ENCODE data around the gene ZNF407. TPM values are rescaled to one million over a fixed set of nuclear protein-coding genes. Genes with fewer than 3 reads are reported as not detected.

Gene ZNF407
- total RNA-seq, 1 donor from 2014 or later: 26.7 TPM

- H3K4me1 Mint-ChIP-seq: no peaks in the 10 kb centered on the region
- ChIA-PET POLR2A (no interaction called here), CTCF (no interaction called here)
- ATAC-seq (ENCODE audit: low read depth) (no peak), DNase-seq (no peak)
- intact Hi-C loops (cut with micrococcal nuclease): no loop called here
- H3K27ac Mint-ChIP-seq: no peak overlapping the region
- no peaks in the 10 kb centered on the region for H3K27me3 Mint-ChIP-seq
- H3K4me3 Mint-ChIP-seq: no peak overlapping the region
- H3K36me3 Mint-ChIP-seq (ENCODE audit: low read depth): peaks cover 6% of the 10 kb centered on the region
- H3K9me3 Mint-ChIP-seq: no peaks in the 10 kb centered on the region
- no peak for TF ChIP-seq CTCF (IDR thresholded peaks at IDR 0.05)
These were observed 438.3 kb downstream of the ZNF407 start for GRCh38 chr18:75035928-75036327.

GRCh38 chr18:75036917-75037688 is 439.4 kb downstream of the ZNF407 start:
- CTCF ChIA-PET: no interaction called here

GRCh38 chr18:75037689-75037955 is 440.0 kb downstream of the ZNF407 start:
- Mint-ChIP-seq H3K27ac (no peak overlapping the region), H3K4me3 (no peak overlapping the region), H3K4me1 (no peaks in the 10 kb centered on the region), H3K9me3 (no peaks in the 10 kb centered on the region), H3K36me3 (ENCODE audit: low read depth) (peaks cover 8% of the 10 kb centered on the region), H3K27me3 (no peaks in the 10 kb centered on the region)
- DNase-seq: no peak
- intact Hi-C loops (cut with micrococcal nuclease): no loop called here
- no peak for ATAC-seq (ENCODE audit: low read depth)
- CTCF ChIA-PET: no interaction called here
- no peak for TF ChIP-seq CTCF (IDR thresholded peaks at IDR 0.05)
- POLR2A ChIA-PET: no interaction called here

More at GRCh38 chr18:75036917-75037688, 439.4 kb downstream of the ZNF407 start:
- Mint-ChIP-seq H3K36me3 (ENCODE audit: low read depth) (peaks cover 6% of the 10 kb centered on the region), H3K27ac (no peak overlapping the region), H3K4me3 (no peak overlapping the region), H3K27me3 (no peaks in the 10 kb centered on the region), H3K4me1 (no peaks in the 10 kb centered on the region), H3K9me3 (no peaks in the 10 kb centered on the region)
- POLR2A ChIA-PET: no interaction called here
- ATAC-seq (ENCODE audit: low read depth): no peak
- no peak for TF ChIP-seq CTCF (IDR thresholded peaks at IDR 0.05)
- intact Hi-C loops (cut with micrococcal nuclease): no loop called here
- no peak for DNase-seq

GRCh38 chr18:75041586-75041985 is 443.9 kb downstream of the ZNF407 start:
- Mint-ChIP-seq H3K4me1 (no peaks in the 10 kb centered on the region), H3K4me3 (no peak overlapping the region), H3K36me3 (ENCODE audit: low read depth) (peaks cover 10% of the 10 kb centered on the region), H3K27me3 (no peaks in the 10 kb centered on the region), H3K9me3 (no peaks in the 10 kb centered on the region), H3K27ac (no peak overlapping the region)
- POLR2A ChIA-PET: no interaction called here
- CTCF ChIA-PET: no interaction called here
- no peak for DNase-seq
- ATAC-seq (ENCODE audit: low read depth): no peak
- intact Hi-C loops (cut with micrococcal nuclease): no loop called here
- no peak for TF ChIP-seq CTCF (IDR thresholded peaks at IDR 0.05)

GRCh38 chr18:75043478-75043877 is 445.8 kb downstream of the ZNF407 start:
- H3K4me1 Mint-ChIP-seq: no peaks in the 10 kb centered on the region
- DNase-seq (no peak), ATAC-seq (ENCODE audit: low read depth) (no peak)
- H3K4me3 Mint-ChIP-seq: no peak overlapping the region
- no peaks in the 10 kb centered on the region for H3K27me3 Mint-ChIP-seq
- no peaks in the 10 kb centered on the region for H3K9me3 Mint-ChIP-seq
- no peak for TF ChIP-seq CTCF (IDR thresholded peaks at IDR 0.05)
- CTCF ChIA-PET: no interaction called here
- no peak overlapping the region for H3K27ac Mint-ChIP-seq
- POLR2A ChIA-PET: no interaction called here
- peaks cover 16% of the 10 kb centered on the region for H3K36me3 Mint-ChIP-seq (ENCODE audit: low read depth)
- intact Hi-C loops (cut with micrococcal nuclease): no loop called here
